ENCODE data around the gene PDE6G. TPM values are rescaled to one million over a fixed set of nuclear protein-coding genes. Genes with fewer than 3 reads are reported as not detected.

PDE6G gene
- total and polyA plus RNA-seq, 2 of the 13 experiments (the other 11 are each of a cell fraction or from before 2014, with no cell fraction given) = 1.4 to 6.7 TPM

- TF ChIP-seq PAXIP1 (CRISPR knock-in tag; conservative IDR thresholded peaks at IDR 0.05) (no peak; the same call in 1 of the 2 replicates), HOXA7 (CRISPR knock-in tag; IDR thresholded peaks at IDR 0.05) (0 out of 2 replicates have a peak, but pooled peaks have one; percentile 6), PRDM15 (CRISPR knock-in tag; IDR thresholded peaks at IDR 0.05) (peak; percentile 32; the same call in 1 of the 2 replicates), ZNF101 (CRISPR knock-in tag; IDR thresholded peaks at IDR 0.05; ENCODE audit: borderline replicate concordance, low read depth) (no peak), STAT6 (CRISPR knock-in tag; IDR thresholded peaks at IDR 0.05; ENCODE audit: borderline replicate concordance) (no peak), DNMT3B (CRISPR knock-in tag; conservative IDR thresholded peaks at IDR 0.05) (no peak), PHF20 (CRISPR knock-in tag; IDR thresholded peaks at IDR 0.05) (no peak), ZNF136 (CRISPR knock-in tag; IDR thresholded peaks at IDR 0.05; ENCODE audit: low read depth) (no peak), BRF2 (CRISPR knock-in tag; IDR thresholded peaks at IDR 0.05) (no peak), SMAD3 (CRISPR knock-in tag; IDR thresholded peaks at IDR 0.05) (no peak), EZH2 (conservative IDR thresholded peaks at IDR 0.05; ENCODE audit: low read depth, low read length) (no peak), TCF7 (IDR thresholded peaks at IDR 0.05; ENCODE audit: low read depth) (no peak), ZNF576 (CRISPR knock-in tag; IDR thresholded peaks at IDR 0.05) (no peak), IKZF1 (IDR thresholded peaks at IDR 0.05) (no peak), PLSCR1 (CRISPR knock-in tag; IDR thresholded peaks at IDR 0.05; ENCODE audit: borderline replicate concordance) (no peak), FOXA3 (CRISPR knock-in tag; IDR thresholded peaks at IDR 0.05) (no peak)
Measured at GRCh38 chr17:81703747-81704654, 47.7 kb upstream of the PDE6G start (continued).
